ENCODE results near the gene SIRPG.
"Not testable (repeated sequence)": the region's sequence is repeated elsewhere in the genome, so short reads cannot be mapped to it uniquely, and the experiment has no call there.

SIRPG gene

DNA sequence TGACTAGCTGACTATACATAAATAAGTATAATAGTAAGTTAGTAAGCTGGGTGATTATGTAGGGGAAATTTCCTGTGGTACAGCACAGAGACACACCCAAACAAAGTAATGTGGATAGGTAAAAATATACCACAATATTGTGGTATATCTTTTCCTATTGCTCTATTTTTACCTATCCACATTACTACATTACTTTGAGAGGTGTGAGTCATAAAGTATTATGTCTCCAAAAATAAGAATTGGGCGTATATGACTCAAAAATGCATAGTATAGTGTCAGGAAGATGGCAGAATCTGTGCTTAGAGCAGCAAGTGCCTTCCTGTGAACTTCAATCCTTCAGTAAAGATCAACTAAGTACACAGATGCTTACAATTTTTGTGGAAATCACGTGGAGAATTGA lies 2.7 kb upstream of the SIRPG start:
- H3K9me3 ChIP-seq (ENCODE audit: control insufficient read depth in 5 of 5, low read length in 5 of 5): no peaks in the 10 kb centered on the region
- no peak overlapping the region for H3K27ac ChIP-seq (ENCODE audit: low read depth, low read length)
- H3K27me3 ChIP-seq (ENCODE audit: control insufficient read depth in 5 of 5, insufficient read depth in 4 of 5, low read length in 5 of 5): peaks cover 4 to 14% (median 8%) of the 10 kb centered on the region in 5 donors
- H3K9ac ChIP-seq (ENCODE audit: low read length in 5 of 5): no peak overlapping the region
- peaks cover 0 to 4% (median 0%) of the 10 kb centered on the region in 5 donors for H3K4me1 ChIP-seq (ENCODE audit: control insufficient read depth in 5 of 5, insufficient read depth in 5 of 5, low read length in 5 of 5)
- H3K36me3 ChIP-seq (ENCODE audit: control insufficient read depth in 5 of 5, insufficient read depth in 5 of 5, low read length in 5 of 5): no peaks in the 10 kb centered on the region
- H3K4me3 ChIP-seq (ENCODE audit: low read depth in 1 of 5, low read length in 5 of 5): no peak overlapping the region

DNA sequence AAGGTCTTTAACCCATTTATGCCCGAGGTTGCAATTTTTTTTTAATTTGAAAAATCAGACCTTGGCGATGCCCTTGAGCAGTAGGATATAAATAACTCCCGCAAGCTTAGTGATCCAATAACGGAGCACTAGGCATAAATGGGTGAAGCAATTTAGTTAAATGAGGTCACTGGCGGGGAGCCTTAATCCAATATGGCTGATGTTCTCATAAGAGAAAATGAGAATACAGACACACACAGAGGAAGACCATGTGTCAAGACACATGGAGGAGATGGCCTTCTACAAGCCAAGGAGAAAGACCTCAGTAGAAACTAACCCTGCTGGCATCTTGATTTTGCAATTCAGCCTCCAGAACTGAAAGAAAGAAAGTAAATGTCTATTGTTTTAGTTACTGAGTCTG lies 735 bp downstream of the SIRPG start:
- Histone ChIP-seq H3K4me3 (ENCODE audit: low read depth in 1 of 5, low read length in 5 of 5) (no peak overlapping the region), H3K9ac (ENCODE audit: low read length in 5 of 5) (no peak overlapping the region), H3K4me1 (ENCODE audit: control insufficient read depth in 5 of 5, insufficient read depth in 5 of 5, low read length in 5 of 5) (peaks cover 0 to 3% (median 0%) of the 10 kb centered on the region in 5 donors), H3K27ac (ENCODE audit: low read depth, low read length) (no peak overlapping the region), H3K36me3 (ENCODE audit: control insufficient read depth in 5 of 5, insufficient read depth in 5 of 5, low read length in 5 of 5) (no peaks in the 10 kb centered on the region), H3K27me3 (ENCODE audit: control insufficient read depth in 5 of 5, insufficient read depth in 4 of 5, low read length in 5 of 5) (peaks cover 4 to 14% (median 6%) of the 10 kb centered on the region in 5 donors), H3K9me3 (ENCODE audit: control insufficient read depth in 5 of 5, low read length in 5 of 5) (no peaks in the 10 kb centered on the region)

DNA sequence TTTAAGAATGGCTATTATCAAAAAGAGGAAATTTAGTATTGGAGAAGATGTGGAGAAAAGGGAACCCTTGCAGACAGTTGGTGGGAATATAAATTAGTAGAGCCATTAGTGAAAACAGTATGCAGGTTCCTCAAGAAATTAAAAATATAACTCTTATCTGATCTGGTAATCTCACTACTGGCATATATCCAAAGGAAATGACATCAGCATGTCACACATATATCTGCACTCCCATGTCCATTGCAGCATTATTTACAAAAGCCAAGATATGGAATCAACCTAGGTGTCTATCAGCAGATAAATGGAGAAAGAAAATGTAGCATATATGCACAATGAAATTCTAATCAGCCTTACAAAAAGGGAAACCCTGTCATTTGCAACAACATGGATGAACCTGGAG lies 2.6 kb downstream of the SIRPG start:
- Histone ChIP-seq H3K36me3 (ENCODE audit: control insufficient read depth in 5 of 5, insufficient read depth in 5 of 5, low read length in 5 of 5) (no peaks in the 10 kb centered on the region), H3K27me3 (ENCODE audit: control insufficient read depth in 5 of 5, insufficient read depth in 4 of 5, low read length in 5 of 5) (peaks cover 0 to 9% (median 6%) of the 10 kb centered on the region in 5 donors), H3K9ac (ENCODE audit: low read length in 5 of 5) (no peak overlapping the region), H3K27ac (ENCODE audit: low read depth, low read length) (no peak overlapping the region), H3K4me3 (ENCODE audit: low read depth in 1 of 5, low read length in 5 of 5) (no peak overlapping the region), H3K4me1 (ENCODE audit: control insufficient read depth in 5 of 5, insufficient read depth in 5 of 5, low read length in 5 of 5) (no peaks in the 10 kb centered on the region), H3K9me3 (ENCODE audit: control insufficient read depth in 5 of 5, low read length in 5 of 5) (no peaks in the 10 kb centered on the region)

DNA sequence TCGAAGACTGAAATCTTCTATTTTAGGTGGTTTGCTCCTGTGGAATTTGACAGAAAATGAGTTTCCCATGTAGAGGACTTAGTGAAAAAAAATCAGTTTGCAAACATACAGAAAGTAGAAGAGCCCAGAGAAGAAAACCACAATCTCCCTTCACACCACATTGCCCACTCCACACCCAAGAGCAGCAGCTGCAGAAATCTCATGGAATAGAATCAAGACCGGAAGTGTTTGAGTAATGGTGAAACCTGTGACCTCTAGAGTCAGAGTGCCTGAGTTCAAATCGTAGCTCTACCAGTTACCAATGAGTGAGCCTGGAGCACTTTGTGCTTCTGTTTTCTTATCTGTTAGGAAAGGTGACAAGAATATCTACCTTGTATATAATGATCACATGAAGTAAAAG lies 4.6 kb downstream of the SIRPG start:
- H3K4me3 ChIP-seq (ENCODE audit: low read depth in 1 of 5, low read length in 5 of 5): no peak overlapping the region
- H3K27ac ChIP-seq (ENCODE audit: low read depth, low read length): no peak overlapping the region
- no peaks in the 10 kb centered on the region for H3K9me3 ChIP-seq (ENCODE audit: control insufficient read depth in 5 of 5, low read length in 5 of 5)
- H3K4me1 ChIP-seq (ENCODE audit: control insufficient read depth in 5 of 5, insufficient read depth in 5 of 5, low read length in 5 of 5): no peaks in the 10 kb centered on the region
- no peaks in the 10 kb centered on the region for H3K36me3 ChIP-seq (ENCODE audit: control insufficient read depth in 5 of 5, insufficient read depth in 5 of 5, low read length in 5 of 5)
- H3K27me3 ChIP-seq (ENCODE audit: control insufficient read depth in 5 of 5, insufficient read depth in 4 of 5, low read length in 5 of 5): peaks cover 0 to 4% (median 0%) of the 10 kb centered on the region in 5 donors
- H3K9ac ChIP-seq (ENCODE audit: low read length in 5 of 5): no peak overlapping the region

DNA sequence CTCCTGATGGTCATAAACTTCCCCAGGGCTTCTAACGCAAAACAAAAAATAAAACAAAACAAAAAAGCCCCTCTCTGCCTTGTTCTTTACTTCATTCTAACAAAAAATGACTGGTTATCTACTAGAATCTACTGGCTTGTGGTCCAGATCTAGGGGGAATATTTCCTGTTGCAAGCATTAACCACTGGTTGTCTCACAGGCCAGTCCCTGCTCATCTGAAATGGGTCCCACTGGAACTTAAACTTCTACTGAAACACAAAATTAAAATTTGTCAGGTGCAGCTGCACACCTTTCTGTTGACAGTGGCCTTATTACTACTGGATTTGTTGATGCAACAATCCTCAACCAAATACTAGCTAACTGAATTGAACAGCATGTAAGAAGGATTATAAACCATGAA lies 5.5 kb downstream of the SIRPG start:
- Histone ChIP-seq H3K9ac (ENCODE audit: low read length in 5 of 5) (no peak overlapping the region), H3K36me3 (ENCODE audit: control insufficient read depth in 5 of 5, insufficient read depth in 5 of 5, low read length in 5 of 5) (no peaks in the 10 kb centered on the region), H3K27ac (ENCODE audit: low read depth, low read length) (no peak overlapping the region), H3K4me3 (ENCODE audit: low read depth in 1 of 5, low read length in 5 of 5) (no peak overlapping the region), H3K9me3 (ENCODE audit: control insufficient read depth in 5 of 5, low read length in 5 of 5) (no peaks in the 10 kb centered on the region), H3K27me3 (ENCODE audit: control insufficient read depth in 5 of 5, insufficient read depth in 4 of 5, low read length in 5 of 5) (peaks cover 0 to under 1% (median 0%) of the 10 kb centered on the region in 5 donors), H3K4me1 (ENCODE audit: control insufficient read depth in 5 of 5, insufficient read depth in 5 of 5, low read length in 5 of 5) (no peaks in the 10 kb centered on the region)

DNA sequence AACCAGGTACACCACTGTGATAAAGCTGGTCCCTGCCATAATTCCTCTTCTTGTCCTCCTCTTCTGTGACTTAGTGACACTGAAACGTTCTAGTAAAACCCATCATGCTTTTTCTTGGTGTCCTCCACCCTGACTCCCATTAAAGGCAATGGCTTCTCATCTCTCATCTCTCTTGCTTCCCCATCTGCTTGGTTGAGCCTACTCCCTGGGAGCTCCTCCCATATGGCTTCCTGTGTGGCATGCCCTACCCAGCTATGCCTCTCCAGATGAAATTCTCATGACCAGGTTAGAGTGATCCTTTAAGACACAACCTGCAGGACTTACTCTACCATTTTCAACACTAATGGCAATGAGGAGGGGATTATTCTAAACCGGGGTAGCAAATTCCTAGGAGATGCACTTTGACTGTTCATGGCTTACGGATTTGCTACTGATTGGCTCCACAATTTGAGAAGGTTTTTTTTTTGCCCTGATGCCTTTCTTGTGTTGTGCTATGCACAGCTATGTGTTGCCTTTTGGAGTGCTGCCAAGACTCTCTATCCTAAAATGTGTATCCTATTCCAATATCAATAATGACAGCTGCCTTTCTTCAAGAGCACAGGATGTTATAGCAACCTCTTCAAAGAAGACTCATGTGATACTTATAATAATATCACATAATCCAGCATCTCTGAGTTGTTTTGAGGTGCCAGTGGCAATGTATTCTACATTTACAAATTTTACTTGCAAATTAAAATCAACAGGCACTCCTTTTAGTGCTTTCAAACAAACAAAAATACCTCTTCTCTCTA lies 6.1 kb downstream of the SIRPG start:
- Histone ChIP-seq H3K4me3 (ENCODE audit: low read depth in 1 of 5, low read length in 5 of 5) (no peak overlapping the region), H3K4me1 (ENCODE audit: control insufficient read depth in 5 of 5, insufficient read depth in 5 of 5, low read length in 5 of 5) (no peaks in the 10 kb centered on the region), H3K27me3 (ENCODE audit: control insufficient read depth in 5 of 5, insufficient read depth in 4 of 5, low read length in 5 of 5) (peaks cover 0 to 4% (median 0%) of the 10 kb centered on the region in 5 donors), H3K36me3 (ENCODE audit: control insufficient read depth in 5 of 5, insufficient read depth in 5 of 5, low read length in 5 of 5) (no peaks in the 10 kb centered on the region), H3K9ac (ENCODE audit: low read length in 5 of 5) (no peak overlapping the region), H3K9me3 (ENCODE audit: control insufficient read depth in 5 of 5, low read length in 5 of 5) (no peaks in the 10 kb centered on the region), H3K27ac (ENCODE audit: low read depth, low read length) (no peak overlapping the region)

DNA sequence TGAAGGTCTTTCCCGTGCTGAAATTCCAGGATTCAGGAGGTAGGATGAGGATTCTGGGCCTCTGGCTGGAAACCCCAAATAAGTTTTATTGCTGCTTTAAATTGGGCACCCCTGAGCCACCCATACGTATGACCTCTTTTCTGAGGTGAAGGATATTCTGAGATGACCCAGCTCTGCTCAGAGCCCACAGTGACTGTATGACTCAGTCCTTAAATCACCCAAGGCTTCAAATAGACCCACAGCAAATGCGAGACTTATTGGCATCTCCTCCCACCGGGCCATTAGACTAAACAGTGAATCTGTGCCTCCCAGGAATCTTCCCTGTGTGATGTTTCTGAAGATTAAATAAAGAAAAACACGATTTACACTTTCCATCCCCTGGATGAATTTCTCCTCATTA lies 9.5 kb downstream of the SIRPG start:
- H3K36me3 ChIP-seq (ENCODE audit: control insufficient read depth in 5 of 5, insufficient read depth in 5 of 5, low read length in 5 of 5): no peaks in the 10 kb centered on the region
- H3K27me3 ChIP-seq (ENCODE audit: control insufficient read depth in 5 of 5, insufficient read depth in 4 of 5, low read length in 5 of 5): peaks cover 0 to 9% (median 2%) of the 10 kb centered on the region in 5 donors
- no peaks in the 10 kb centered on the region for H3K9me3 ChIP-seq (ENCODE audit: control insufficient read depth in 5 of 5, low read length in 5 of 5)
- no peak overlapping the region for H3K4me3 ChIP-seq (ENCODE audit: low read depth in 1 of 5, low read length in 5 of 5)
- no peaks in the 10 kb centered on the region for H3K4me1 ChIP-seq (ENCODE audit: control insufficient read depth in 5 of 5, insufficient read depth in 5 of 5, low read length in 5 of 5)
- H3K27ac ChIP-seq (ENCODE audit: low read depth, low read length): no peak overlapping the region
- no peak overlapping the region for H3K9ac ChIP-seq (ENCODE audit: low read length in 5 of 5)

DNA sequence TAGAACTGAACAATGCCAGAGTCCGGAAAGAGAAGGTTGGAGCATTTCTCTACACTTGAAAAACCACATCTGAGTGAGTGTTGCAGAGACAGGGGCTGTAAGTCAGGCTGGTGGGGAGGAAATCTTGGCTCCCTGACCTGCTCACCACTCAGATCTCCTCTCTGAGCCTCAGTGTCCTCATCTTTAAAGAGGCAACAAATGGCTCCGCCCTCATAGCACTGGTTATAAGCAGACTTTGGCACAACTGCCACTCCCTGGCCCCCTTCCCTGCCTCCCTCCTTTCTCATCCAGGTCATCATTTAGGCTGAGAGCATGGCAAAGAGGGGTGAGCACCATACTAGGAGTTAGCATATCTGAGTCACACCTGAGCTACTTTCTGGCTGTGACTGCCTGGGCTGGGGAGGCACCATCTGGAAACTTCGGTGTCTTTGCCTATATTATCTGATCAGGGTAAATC lies 10.6 kb downstream of the SIRPG start:
- peaks cover 0 to 9% (median 2%) of the 10 kb centered on the region in 5 donors for H3K27me3 ChIP-seq (ENCODE audit: control insufficient read depth in 5 of 5, insufficient read depth in 4 of 5, low read length in 5 of 5)
- H3K36me3 ChIP-seq (ENCODE audit: control insufficient read depth in 5 of 5, insufficient read depth in 5 of 5, low read length in 5 of 5): no peaks in the 10 kb centered on the region
- H3K4me3 ChIP-seq (ENCODE audit: low read depth in 1 of 5, low read length in 5 of 5): no peak overlapping the region
- no peaks in the 10 kb centered on the region for H3K9me3 ChIP-seq (ENCODE audit: control insufficient read depth in 5 of 5, low read length in 5 of 5)
- no peaks in the 10 kb centered on the region for H3K4me1 ChIP-seq (ENCODE audit: control insufficient read depth in 5 of 5, insufficient read depth in 5 of 5, low read length in 5 of 5)
- no peak overlapping the region for H3K27ac ChIP-seq (ENCODE audit: low read depth, low read length)
- H3K9ac ChIP-seq (ENCODE audit: low read length in 5 of 5): no peak overlapping the region

DNA sequence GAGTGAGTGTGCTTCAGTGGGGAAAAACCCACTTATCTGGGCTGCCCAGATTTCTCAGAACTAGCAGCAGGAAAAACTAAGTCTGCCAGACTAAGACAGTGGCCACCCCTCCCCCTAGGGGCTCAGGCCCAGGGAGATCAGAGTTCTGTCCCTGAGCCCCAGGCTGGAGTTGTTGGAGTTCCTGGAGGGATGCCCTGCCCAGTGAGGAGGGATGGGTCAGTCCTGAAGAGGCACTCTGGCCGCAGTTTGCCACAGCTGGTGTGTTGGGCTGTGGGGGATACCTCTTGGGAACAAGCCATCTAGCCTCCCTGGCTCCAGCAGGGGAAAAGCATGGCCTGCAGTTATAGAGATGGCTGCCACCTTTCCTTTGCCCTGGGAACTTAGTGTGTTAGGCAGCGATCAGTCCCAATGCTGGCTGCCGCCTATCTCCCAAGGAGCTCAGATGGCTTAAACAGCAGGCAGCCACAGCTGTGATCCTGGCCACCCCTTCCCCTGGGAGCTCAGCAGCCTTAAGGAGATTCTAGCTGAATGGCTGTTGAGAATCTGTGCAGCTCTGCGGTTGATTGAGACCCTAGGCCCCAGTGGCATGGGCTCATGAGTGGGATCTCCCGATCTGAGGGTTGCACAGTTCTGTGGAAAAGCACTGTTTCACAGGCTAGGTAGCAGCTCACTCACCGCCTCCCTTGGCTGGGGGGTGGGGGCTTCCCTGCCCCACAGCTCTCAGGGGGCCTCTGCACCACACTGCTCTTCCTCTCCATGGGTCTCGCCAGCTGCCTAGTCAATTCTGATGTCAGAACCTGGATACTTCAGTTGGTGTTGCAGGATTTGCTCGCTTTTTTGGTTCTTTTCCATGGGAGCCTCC lies 13.2 kb downstream of the SIRPG start:
- Histone ChIP-seq H3K9ac (ENCODE audit: low read length in 5 of 5) (no peak overlapping the region), H3K4me1 (ENCODE audit: control insufficient read depth in 5 of 5, insufficient read depth in 5 of 5, low read length in 5 of 5) (no peaks in the 10 kb centered on the region), H3K36me3 (ENCODE audit: control insufficient read depth in 5 of 5, insufficient read depth in 5 of 5, low read length in 5 of 5) (no peaks in the 10 kb centered on the region), H3K9me3 (ENCODE audit: control insufficient read depth in 5 of 5, low read length in 5 of 5) (peaks cover 0 to 2% (median 0%) of the 10 kb centered on the region in 5 donors), H3K27me3 (ENCODE audit: control insufficient read depth in 5 of 5, insufficient read depth in 4 of 5, low read length in 5 of 5) (peaks cover 0 to 9% (median 2%) of the 10 kb centered on the region in 5 donors), H3K27ac (ENCODE audit: low read depth, low read length) (no peak overlapping the region), H3K4me3 (ENCODE audit: low read depth in 1 of 5, low read length in 5 of 5) (no peak overlapping the region)

DNA sequence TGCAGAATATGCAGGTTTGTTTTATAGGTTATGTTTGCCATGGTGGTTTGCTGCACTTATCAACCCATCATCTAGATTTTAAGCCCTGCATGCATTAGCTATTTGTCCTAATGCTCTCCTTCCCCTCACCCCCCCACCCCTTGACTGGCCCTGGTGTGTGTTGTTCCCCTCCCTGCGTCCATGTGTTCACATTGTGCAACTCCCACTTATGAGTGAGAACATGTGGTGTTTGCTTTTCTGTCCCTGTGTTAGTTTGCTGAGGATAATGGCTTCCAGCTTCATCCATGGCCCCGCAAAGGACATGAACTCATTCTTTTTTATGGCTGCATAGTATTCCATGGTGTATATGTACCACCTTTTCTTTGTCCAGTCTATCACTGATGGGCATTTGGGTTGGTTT lies 18.9 kb downstream of the SIRPG start:
- H3K27ac ChIP-seq (ENCODE audit: low read depth, low read length); H3K4me3 ChIP-seq (ENCODE audit: low read depth in 1 of 5, low read length in 5 of 5); H3K36me3 ChIP-seq (ENCODE audit: control insufficient read depth in 5 of 5, insufficient read depth in 5 of 5, low read length in 5 of 5); H3K9me3 ChIP-seq (ENCODE audit: control insufficient read depth in 5 of 5, low read length in 5 of 5); H3K27me3 ChIP-seq (ENCODE audit: control insufficient read depth in 5 of 5, insufficient read depth in 4 of 5, low read length in 5 of 5); H3K4me1 ChIP-seq (ENCODE audit: control insufficient read depth in 5 of 5, insufficient read depth in 5 of 5, low read length in 5 of 5); H3K9ac ChIP-seq (ENCODE audit: low read length in 5 of 5): not testable (repeated sequence)

All from subcutaneous abdominal adipose tissue (tissue), 5 donors.